Measurements from ENCODE around the gene ARHGEF38.

Gene ARHGEF38

DNA sequence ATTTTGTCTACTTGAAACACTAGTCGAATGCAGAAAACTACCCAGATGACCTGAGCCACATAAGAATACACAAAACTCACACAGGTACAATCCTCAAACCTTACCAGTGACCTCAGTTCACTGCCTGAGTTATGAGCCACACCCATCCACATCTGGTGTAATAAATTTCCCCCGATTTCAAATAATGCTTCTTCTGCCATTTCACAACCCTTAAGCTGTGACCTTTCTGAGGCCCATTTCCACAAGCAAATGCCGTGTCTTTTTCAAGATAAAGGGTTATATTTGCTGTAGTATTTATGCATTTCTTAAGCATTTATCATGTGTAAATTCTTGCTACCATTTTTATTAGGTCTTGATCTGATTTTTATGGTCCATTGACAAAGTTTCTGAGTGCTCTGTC lies 1.8 kb upstream of the ARHGEF38 start:
- peak overlapping the region in 1 of 3 experiments; percentile 45 for H3K27ac Mint-ChIP-seq
- H3K36me3 Mint-ChIP-seq (ENCODE audit: low read depth) = no peaks in the 10 kb centered on the region
- H3K27me3 Mint-ChIP-seq (ENCODE audit: low read depth) = no peaks in the 10 kb centered on the region
- H3K4me1 Mint-ChIP-seq = peaks cover 16% of the 10 kb centered on the region
- H3K4me3 Mint-ChIP-seq = no peak overlapping the region
- TF ChIP-seq, protein P1, sequence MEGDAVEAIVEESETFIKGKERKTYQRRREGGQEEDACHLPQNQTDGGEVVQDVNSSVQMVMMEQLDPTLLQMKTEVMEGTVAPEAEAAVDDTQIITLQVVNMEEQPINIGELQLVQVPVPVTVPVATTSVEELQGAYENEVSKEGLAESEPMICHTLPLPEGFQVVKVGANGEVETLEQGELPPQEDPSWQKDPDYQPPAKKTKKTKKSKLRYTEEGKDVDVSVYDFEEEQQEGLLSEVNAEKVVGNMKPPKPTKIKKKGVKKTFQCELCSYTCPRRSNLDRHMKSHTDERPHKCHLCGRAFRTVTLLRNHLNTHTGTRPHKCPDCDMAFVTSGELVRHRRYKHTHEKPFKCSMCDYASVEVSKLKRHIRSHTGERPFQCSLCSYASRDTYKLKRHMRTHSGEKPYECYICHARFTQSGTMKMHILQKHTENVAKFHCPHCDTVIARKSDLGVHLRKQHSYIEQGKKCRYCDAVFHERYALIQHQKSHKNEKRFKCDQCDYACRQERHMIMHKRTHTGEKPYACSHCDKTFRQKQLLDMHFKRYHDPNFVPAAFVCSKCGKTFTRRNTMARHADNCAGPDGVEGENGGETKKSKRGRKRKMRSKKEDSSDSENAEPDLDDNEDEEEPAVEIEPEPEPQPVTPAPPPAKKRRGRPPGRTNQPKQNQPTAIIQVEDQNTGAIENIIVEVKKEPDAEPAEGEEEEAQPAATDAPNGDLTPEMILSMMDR (IDR thresholded peaks at IDR 0.05; ENCODE audit: unreplicated experiment in 3 of 3) = no peak
- H3K9me3 Mint-ChIP-seq = no peaks in the 10 kb centered on the region

DNA sequence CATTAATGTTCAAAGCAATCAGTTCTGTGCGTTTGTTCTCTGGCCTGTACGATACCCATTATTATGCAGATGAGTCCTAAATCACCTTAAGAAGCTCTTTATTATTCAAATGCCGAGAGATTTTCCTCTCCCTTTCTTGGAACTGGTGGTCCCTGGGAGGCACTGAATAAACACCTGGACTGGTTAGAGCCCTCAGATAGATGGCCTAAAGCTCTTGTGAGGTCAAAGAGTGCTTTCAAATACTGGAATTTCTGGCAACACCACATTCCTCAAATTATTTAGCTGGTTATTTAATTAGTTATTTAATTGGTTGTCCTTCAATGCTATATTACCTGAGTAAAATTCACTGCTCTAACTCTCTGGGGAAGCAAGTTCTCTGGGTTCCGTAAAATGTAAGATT lies 3.0 kb downstream of the ARHGEF38 start:
- Mint-ChIP-seq H3K27me3 (ENCODE audit: low read depth) (no peaks in the 10 kb centered on the region), H3K36me3 (ENCODE audit: low read depth) (no peaks in the 10 kb centered on the region), H3K27ac (peak overlapping the region in 2 of 3 experiments; percentile 22 to 29), H3K4me3 (no peak overlapping the region), H3K9me3 (no peaks in the 10 kb centered on the region), H3K4me1 (peaks cover 16% of the 10 kb centered on the region)
- TF ChIP-seq, protein P1 (IDR thresholded peaks at IDR 0.05; ENCODE audit: unreplicated experiment in 3 of 3) = no peak

DNA sequence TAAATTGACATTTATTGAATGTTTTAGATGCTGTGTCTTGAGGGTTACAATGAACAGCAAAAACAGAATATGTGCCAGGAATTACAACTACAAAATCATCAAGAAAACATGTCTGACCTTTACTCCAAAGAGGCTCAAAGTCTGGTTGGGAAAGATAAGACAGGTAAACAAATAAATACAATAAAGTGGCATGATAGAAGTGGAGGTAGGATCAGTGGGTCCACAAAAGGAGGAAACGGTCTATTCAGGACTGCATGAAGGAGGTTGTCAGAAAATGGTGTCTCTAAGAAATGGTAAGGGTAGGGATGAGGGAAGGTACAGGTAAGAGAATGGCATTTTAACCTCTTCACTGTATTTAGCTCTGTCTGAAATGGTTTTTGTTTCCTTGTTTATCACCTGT lies 3.8 kb downstream of the ARHGEF38 start:
- no peaks in the 10 kb centered on the region for H3K36me3 Mint-ChIP-seq (ENCODE audit: low read depth)
- TF ChIP-seq, protein P1 (IDR thresholded peaks at IDR 0.05; ENCODE audit: unreplicated experiment in 3 of 3) = no peak
- H3K27me3 Mint-ChIP-seq (ENCODE audit: low read depth) = no peaks in the 10 kb centered on the region
- no peak overlapping the region for H3K4me3 Mint-ChIP-seq
- H3K9me3 Mint-ChIP-seq = no peaks in the 10 kb centered on the region
- peaks cover 15% of the 10 kb centered on the region for H3K4me1 Mint-ChIP-seq
- no peak overlapping the region for H3K27ac Mint-ChIP-seq

DNA sequence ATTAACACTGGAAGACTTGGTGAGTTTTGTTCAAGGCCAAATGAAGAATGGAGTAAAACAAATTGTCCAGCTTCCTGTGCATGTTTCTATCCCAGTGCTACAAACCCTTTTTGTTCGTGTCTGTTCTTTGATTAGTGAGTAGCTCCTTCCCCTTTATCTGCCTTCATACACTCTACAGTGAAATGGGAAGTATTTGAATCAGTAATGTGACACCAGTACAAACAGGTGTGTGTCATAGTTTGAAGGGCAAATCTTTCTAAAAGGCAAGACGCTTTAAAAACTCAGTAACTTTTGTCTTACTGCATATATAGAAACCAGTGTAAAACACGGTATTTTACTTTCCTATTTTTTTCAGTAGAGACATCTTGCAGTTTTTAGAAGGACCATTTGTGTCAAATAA lies 5.9 kb downstream of the ARHGEF38 start:
- Mint-ChIP-seq H3K27me3 (ENCODE audit: low read depth) (no peaks in the 10 kb centered on the region), H3K9me3 (no peaks in the 10 kb centered on the region), H3K36me3 (ENCODE audit: low read depth) (no peaks in the 10 kb centered on the region), H3K4me1 (no peaks in the 10 kb centered on the region), H3K27ac (no peak overlapping the region), H3K4me3 (no peak overlapping the region)
- TF ChIP-seq, protein P1 (IDR thresholded peaks at IDR 0.05; ENCODE audit: unreplicated experiment in 3 of 3) = no peak

DNA sequence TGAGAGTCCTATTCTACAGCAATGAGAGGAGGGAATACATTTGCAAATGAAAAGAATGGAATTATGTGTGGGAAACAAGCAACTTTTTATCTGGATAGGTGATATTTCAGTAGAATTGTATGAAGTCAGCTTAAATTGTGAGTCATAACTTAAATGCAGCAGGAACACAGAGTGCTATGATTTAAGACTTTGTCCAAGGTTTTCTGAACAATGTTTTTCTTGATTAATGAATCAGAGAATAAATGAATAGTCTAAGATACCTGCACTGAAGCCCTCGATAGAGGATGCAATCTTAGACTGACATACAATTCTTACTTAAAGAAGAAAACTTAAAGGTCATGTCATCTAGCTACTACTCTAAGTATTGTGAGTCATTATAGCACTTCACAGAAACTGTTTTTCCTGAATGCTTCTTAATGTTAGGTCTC lies 8.0 kb downstream of the ARHGEF38 start:
- no peaks in the 10 kb centered on the region for H3K9me3 Mint-ChIP-seq
- no peak overlapping the region for H3K4me3 Mint-ChIP-seq
- H3K27me3 Mint-ChIP-seq (ENCODE audit: low read depth) = no peaks in the 10 kb centered on the region
- H3K27ac Mint-ChIP-seq = peak overlapping the region in 1 of 3 experiments; percentile 32
- no peaks in the 10 kb centered on the region for H3K36me3 Mint-ChIP-seq (ENCODE audit: low read depth)
- H3K4me1 Mint-ChIP-seq = peaks cover 6% of the 10 kb centered on the region
- TF ChIP-seq, protein P1 (IDR thresholded peaks at IDR 0.05; ENCODE audit: unreplicated experiment in 3 of 3) = no peak

DNA sequence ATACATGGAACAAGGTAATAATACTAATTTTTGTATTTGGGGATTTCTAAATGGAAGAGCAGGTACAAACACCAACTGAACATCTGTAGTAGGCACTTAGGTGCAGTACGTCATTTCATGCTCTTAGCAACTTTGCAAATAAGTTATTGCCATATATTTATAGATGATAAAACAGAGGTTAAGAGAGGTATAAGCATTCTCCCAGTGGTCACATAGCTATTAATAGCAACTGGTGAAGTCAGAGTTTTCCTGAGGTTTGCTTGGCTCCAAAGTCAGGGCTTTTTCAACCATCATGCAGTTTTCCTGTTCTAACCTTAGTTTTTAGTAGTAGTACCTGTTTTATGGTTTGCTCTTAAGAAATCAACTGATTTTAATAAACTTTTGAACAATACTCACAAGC lies 10.9 kb downstream of the ARHGEF38 start:
- TF ChIP-seq, protein P1 (IDR thresholded peaks at IDR 0.05; ENCODE audit: unreplicated experiment in 3 of 3) = no peak
- Mint-ChIP-seq H3K27me3 (ENCODE audit: low read depth) (no peaks in the 10 kb centered on the region), H3K9me3 (no peaks in the 10 kb centered on the region), H3K36me3 (ENCODE audit: low read depth) (no peaks in the 10 kb centered on the region), H3K4me3 (no peak overlapping the region), H3K4me1 (peaks cover 10% of the 10 kb centered on the region), H3K27ac (no peak overlapping the region)

All from nephron (organoid).